H4 (cell line): ENCODE measurements around the gene TEAD2. TPM values are rescaled to one million over a fixed set of nuclear protein-coding genes. Genes with fewer than 3 reads are reported as not detected.

Source experiments
- DNase-seq: peaks from one replicate; pipeline ENCODE4 v3.0.0-alpha.2; 2015; ENCODE audit warnings: low spot score
- total RNA-seq: library from RNA; depleted of rRNA; stranded (reverse); fragments of >200 nt; shearing (Covaris generic); gene quantifications from 2 replicates; pipeline ENCODE4 v1.2.3, GENCODE V29; 2014

TEAD2 gene
- total RNA-seq, 1 experiment from 2014 or later, result 48.7 TPM

DNA sequence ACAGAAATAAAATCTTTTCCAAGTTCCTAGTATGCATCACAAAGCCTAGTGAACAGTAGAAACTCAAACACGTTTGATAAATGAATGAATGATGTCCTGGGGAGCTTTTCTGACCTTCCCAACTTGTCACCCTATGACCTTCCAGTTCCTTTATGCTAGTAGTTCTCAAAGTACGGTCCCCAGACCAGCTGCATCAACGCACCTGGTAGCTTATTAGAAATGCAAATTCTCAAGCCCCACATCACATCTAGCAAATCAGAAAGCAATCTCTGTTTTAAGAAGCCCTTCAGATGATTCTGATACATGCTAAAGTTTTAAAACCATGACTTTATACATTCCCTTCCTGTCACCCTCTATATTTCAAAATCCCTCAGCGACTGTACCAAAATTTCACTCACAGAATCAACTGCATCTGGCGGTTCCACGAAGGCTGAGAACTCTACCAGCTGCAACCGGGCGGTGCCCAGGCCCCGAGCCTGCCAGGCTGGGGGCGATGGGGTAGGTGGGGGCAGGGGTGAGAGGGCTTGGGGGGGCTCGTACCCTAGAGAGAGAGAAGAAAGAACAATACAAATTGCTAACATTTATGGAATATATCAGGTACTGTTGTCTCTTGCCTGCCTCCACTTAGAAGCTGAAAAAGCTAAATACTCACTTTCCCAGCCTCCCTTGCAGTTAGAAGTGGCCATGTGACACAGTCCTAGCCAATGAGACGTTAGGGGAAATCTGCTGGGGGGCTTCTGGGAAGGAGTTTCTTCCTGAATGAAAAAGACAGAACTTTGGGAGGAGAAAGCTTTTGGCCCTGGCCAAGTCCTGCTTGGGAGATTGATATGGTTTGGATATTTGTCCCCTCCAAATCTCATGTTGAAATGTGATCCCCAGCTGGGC is 13.7 kb downstream of the TEAD2 start:
- no peak for DNase-seq

DNA sequence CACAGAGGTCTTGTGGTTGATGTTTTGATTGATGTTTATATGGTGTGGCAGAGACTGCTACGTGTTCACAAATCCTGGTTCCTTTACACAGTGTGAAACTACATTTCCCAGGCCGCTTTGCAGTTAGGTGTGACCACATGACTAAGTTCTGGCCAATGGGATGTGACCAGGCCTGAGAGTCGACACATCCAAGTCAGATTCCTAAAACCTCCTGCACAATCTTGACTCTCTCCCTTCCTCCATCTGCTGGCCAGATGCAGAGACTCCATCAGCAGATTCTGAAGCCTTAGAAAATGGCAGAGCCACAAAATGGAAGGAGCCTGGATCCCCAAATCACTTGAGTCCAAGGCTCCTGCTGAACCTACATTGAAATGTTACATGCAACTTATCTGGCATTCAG is 14.4 kb downstream of the TEAD2 start:
- DNase-seq, result peak; percentile 67

DNA sequence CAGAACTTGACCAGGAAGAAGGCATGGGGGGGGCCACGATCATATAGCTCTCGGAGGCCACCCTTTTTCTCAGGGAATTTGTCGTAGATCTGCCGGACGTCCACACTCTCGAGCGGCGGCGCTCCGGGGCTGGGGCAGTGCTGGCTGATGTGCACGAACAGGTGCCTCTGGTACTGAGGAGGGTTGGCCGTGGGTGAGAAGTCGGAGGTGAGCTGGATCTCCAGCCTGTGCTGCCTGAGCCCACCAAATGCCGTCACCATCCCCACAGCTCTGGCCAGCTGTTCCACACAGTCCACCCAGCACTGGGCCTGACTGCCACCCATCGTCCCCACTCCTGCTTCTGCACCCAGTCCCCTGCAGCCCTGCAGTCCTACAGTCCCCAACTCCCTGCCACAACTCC is 15.0 kb downstream of the TEAD2 start:
- no peak for DNase-seq

DNA sequence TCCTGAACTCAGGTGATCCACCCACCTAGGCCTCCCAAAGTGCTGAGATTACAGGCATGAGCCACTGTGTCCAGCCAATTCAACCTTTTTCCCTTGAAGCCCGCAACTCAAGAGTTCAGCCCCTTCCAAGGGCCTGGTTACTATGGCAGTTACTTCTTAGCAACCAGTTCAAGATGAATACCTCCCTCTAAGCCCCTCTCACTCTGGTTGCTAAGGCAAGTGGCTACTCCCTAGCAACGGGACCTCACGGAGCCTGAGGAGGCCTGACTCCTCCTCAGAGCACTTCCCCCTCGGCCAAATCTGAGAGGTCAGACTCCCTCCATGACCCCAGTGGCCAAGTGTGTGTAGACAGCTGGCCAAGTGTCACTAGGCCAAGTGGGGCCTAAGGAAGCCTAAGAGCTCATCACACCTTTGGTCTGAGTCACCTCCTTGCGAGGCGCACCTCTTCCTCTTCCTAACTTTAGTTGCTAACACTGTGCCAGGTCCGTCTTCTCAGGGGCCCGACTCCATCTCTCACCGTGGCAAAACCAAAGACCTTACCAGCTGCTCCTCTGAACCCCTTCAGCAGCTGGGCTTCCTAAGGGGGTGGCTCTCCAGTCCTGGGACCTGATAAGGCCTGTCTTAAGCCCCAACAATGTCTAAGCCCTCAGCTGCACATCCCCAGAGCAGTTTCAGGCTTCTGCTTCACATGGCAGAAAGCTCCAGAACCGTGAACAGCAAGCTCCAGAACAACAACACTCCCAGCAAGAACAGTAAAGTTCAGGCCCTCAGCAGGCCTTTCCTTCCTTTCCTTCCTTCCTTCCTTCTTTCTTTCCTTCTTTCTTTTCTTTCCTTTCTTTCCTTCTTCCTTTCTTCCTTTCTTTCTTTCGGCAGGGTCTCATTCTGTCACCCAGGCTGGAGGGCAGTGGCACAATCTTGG is 17.5 kb downstream of the TEAD2 start:
- DNase-seq, result no peak

DNA sequence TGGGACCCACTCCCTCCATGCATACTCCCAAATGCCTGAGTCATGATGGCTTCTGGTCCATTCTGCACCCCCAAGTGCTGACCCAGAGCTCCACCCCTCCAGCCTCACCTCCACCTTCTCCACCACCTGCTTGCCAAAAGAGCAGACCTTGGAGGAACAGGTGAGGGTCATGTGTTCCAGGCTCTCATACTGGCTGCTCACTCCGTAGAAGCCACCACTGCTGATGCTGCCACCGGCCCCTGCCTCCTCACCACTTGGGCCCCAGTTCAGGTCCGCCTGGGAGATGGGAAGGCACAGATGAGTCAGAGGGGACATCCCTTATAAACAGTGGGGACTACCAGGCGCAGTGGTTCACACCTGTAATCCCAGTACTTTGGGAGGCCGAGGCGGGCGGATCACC is 19.1 kb downstream of the TEAD2 start:
- no peak for DNase-seq

DNA sequence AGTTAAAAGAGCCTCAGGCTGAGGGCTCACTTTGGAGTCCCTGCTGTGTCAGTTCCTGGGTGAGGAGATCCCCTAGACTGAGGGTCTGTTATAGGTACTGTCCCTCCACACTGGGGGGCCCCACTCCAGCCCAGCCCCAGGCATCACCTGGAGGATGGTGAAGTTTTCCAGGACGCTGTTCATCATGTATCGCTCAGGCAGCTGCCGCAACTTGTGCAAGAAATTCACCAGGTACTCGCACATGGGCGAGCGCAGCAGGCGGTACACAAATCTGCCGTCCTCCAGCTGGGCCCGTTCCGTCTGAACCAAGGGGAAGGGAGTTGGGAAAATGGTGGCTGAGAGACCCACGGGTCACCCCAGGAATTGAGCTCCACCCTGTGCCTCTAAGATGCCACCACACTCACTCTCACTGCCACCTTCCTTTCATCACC is 19.9 kb downstream of the TEAD2 start:
- DNase-seq, result no peak

DNA sequence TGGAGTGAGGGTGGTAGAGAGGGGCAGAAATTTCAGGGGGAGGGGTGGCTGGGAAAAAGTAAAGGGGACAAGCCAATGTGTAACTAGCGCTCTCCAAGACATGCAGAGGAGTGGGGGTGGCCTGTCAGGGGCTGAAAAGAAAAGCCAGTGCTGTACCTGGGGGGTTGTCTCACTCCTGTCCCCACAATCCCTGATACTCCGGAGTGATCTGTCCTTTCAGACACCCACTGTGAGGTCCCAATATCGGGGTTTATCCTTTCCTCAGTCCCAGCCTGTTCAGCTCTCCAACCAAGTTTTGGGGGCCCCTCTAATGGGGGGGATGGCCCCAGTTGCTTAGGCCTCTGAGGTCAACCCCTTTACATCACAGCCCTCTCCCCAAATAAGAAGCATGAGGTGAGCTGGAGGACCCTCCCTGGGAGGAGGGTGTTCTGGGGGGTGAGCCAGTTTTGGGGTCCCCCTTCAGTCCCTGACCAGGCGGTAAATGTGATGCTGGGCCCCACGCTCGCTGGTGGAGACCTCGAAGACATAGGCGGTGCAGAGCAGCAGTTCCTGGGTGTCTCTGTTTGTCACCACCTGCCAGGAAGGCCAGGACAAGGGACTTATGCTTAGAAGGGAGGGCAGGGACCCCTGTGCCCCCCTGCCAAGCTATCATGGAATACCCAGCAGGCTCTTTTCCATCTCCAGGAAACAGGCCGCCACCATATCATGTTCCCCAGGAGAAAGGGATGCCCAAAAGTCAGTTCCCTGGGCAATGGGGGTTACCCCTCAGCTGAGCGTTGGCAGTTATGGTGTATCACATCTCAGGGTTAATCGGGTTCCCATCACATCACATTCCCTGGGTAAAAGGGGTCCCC is 21.1 kb downstream of the TEAD2 start:
- no peak for DNase-seq

DNA sequence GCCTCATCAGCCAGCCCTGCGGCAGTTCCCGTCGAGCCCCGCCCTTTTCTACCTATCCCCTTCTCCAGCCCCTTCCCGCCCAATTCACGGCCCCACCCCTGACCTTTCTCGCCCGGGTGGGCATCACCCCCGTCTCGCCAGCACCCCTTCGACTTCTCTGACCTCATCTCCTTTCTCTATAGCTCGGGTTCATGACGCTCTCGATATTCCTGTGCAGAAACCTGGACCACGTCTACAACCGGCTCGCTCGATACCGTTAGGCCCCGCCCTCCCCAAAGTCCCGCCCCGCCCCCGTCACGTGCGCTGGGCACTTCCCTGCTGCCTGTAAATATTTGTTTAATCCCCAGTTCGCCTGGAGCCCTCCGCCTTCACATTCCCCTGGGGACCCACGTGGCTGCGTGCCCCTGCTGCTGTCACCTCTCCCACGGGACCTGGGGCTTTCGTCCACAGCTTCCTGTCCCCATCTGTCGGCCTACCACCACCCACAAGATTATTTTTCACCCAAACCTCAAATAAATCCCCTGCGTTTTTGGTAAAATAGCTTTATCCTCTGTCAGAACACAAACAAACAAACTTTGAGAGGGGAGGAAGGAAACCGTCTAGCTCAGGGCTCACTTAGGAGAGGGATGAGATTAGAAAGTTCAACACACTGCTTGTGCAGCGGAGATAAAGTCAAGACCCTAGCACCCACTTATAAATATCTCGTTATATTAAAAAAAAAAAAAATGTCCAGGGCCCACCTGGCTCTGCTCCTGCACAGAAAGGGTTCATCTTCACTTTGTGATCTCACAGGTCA is 21.9 kb downstream of the TEAD2 start:
- DNase-seq, result peak; percentile 55

DNA sequence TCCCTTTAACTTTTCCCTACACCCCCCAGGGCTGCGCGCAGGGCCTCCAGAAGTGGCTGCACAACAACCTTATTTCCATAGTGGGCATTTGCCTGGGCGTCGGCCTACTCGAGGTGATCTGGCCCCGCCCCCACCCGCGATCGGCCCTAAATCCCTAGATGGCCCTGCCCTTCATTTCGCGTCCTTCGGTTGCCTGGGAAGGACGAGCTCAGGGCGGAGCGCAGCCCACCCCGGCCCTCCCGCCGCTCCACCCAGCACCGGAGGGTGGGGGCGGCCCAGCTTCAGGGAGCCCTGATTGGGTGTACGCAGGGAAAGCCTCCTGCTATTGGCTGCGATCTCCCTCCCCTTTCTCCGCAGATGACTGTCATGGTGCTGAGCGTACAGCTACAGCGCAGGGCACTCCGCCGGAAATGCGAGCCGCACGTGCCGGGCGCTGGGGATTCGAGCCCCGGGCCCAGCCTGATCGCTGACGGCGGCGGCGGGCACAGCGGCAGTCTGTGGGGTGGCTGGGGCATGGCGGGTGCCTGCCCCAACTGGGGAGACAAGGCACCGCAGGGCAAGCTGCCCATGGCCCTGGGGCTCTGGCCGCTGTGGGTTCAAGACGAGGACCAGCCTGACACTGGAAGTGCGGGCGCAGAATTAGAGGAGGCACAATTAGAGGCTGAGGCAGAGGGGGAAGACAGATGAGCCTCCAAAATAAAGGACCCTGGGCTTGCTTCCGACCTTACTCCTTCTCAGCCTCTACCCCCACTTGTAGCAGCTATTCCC is 22.7 kb downstream of the TEAD2 start:
- DNase-seq, result no peak

DNA sequence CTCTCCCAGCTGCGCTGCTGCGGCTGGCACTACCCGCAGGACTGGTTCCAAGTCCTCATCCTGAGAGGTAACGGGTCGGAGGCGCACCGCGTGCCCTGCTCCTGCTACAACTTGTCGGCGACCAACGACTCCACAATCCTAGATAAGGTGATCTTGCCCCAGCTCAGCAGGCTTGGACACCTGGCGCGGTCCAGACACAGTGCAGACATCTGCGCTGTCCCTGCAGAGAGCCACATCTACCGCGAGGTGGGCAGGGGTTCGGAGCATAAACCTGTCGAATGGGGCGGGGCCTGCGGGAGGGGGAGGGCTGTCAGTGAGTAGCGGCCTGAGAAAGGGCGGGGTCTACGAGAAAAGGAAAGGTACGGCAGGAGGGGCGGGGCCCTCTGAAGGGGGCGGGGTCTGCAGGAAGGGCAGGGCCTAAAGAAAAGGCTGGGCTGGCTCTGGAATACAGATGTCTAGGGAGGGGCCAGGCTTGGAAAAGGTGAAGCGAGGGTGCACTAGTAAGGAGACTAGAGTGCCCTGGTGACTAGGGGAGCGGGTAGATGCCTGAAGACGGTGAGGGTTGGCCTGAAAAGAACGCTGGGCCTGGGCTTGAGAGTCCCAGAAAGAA is 23.4 kb downstream of the TEAD2 start:
- no peak for DNase-seq

DNA sequence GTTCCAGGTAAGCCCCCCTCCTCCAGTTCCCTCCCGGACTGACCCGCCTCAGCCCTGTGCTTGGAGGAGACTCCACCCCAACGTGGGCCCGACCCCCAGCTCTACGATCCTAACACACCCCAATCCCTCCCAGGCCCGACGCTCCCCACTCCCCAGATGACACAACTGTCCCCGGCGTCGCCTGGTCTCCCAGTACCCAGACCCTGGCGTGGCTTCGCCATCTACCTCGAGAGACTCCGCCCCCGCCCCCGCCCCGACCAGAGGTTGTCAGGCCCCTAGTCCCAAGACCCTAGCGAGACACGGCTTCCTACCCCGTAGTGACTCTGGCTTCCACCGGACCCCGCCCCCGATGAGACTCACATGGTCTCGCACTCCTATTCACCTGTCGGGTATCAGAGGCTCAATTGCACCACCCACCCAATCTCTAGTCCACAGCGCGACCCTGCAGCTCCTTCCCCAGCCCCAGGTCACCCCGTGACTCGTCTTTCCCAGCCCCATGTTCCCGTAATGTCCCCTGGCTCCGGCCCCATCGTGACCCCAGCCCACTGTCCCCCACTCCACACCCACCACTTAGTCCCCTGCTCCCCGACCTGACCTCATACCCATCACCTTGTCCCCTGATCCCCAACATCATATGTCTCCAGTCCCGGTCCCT is 24.1 kb downstream of the TEAD2 start:
- no peak for DNase-seq

DNA sequence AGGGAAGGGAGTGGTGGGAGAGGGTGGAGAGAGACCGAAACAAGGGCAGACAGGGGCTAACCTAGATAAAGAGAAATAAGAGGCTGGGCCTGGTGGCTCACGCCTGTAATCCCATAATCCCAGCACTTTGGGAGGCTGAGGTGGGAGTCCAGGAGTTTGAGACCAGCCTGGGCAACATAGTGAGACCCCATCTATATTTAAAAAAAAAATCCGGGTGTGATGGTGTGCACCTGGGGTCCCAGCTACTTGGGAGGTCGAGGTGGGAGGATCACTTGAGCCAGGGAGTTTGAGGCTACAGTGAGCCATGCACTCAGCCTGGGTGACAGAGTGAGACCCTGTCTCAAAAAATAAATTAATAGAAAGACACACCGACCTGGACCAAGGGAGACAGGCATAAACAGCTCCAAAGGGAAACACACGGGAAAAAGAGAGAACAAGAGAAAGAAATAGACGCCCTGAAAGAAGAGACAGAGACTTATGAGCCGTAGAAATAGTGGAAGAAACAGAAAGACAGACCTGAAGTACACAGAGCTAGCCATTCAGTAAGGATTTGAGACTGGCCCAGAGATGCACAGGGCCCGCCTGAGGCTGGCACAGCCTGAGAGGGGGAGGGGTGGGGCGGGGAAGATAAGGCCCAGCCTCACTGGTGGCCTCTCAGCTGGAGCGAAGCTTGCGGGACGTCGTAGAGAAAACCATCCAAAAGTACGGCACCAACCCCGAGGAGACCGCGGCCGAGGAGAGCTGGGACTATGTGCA is 24.8 kb downstream of the TEAD2 start:
- DNase-seq, result no peak

DNA sequence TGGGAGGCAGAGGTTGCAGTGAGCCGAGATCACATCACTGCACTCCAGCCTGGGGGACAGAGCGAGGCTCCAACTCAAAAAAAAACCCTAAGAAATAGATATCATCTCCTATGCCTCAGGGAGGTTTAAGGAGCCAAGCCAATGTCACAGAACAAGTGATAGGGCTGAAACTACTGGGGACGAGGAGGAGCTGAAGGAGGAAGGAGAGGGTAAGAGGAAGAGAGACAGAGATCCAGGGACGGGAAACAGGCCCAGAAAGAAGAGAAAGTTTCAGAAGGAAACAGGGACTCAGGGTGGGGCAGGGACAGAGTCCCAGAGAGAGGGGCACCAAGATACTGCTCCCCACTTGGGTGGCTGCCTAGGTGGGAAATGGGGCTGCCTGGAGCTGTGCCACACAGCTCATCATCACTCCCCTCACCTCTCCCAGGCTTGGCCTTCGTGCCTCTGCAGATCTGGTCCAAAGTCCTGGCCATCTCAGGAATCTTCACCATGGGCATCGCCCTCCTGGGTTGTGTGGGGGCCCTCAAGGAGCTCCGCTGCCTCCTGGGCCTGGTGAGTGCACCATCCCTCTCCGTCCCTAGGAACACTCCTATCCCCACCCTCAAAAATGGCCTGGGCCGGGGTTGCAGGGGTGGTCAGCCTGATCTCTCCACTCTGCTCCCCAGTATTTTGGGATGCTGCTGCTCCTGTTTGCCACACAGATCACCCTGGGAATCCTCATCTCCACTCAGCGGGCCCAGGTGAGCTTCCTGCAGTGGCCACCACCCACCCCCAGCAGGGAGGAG is 25.5 kb downstream of the TEAD2 start:
- no peak for DNase-seq

DNA sequence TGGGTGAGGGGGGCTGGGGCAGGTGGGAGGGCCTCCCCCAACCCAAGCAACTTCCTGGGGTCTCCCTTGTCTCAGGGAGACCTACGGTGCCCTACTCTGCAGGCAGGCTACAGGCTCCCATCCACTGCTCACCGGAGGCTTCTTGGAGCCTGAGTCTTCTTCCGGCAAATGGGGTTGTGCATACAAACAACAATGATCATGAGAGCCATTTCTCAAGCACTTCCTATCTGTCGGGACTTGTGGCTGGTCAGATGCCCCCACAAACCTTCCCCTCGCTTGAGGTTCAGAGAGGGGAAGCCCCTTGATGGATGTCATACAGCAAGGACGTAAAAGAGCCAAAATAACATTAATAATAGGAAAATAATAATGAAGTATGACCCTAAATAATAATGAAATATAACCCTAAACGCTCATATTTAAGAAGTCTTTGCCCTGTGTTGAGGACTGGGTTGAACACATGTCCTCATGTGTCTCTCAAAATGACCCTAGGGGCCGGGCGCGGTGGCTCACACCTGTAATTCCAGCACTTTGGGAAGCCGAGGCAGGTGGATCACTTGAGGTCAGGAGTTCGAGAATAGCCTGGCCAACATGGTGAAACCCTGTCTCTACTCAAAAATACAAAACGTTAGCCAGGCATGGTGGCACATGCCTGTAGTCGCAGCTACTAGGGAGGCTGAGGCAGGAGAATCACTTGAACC is 26.3 kb downstream of the TEAD2 start:
- no peak for DNase-seq

DNA sequence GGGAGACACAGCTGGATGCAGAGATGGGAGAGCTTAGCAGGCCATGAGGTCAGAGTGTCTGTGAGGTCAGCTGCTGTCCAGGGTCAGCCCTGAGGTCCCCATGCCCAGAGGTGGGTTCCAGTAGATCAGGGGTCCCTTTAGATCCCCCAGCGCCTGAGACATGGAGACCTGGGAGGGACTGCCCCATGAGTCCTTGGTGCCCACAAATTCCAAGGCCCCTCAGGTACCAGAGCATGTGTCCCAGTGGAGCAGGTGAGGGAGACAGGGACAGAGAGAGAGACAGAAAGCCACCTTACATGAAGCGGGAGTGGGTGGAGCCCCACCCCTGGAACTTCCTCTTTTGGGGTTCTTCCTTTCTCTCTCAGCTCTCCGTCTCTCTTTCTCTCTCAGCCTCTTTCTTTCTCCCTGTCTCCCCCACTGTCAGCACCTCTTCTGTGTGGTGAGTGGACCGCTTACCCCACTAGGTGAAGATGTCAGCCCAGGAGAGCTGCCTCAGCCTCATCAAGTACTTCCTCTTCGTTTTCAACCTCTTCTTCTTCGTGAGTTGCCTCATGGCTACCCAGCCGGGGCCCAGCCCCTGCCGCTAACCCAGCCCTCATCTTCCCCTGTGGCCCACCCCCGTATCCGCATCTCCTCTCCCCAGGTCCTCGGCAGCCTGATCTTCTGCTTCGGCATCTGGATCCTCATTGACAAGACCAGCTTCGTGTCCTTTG is 27.0 kb downstream of the TEAD2 start, which contains the start of gene CD37:
CD37 (plus strand) TSS at position 336 of the 713 bp plus-strand sequence; CDS start at position 471, 135 bp downstream.
- DNase-seq, result no peak

DNA sequence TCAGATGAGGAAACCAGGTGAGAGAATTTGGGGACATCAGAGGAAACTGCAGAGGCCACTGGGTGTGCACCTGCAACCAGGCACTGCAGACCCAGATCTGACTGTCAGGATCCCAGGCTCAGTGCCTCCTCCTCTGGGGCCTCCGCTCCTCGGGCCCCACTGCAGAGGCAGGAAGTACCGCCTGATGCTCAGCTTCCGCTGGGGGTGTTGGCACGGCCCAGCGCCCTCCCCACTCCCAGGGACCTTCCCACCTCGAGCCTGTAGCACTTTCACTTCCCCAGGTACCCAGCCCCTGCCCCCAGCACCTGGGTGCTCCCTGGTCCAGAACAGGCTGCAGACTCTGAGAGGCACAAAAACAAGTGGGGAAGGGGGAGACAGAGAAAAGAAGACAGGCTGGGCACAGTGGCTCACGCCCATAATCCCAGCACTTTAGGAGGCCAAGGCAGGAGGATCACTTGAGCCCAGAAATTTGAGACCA is 28.4 kb downstream of the TEAD2 start:
- no peak for DNase-seq
